Stimulated activated CD8-positive, alpha-beta memory T cell treated with anti-CD3 and anti-CD28 coated beads, Interleukin-2, amount 100 ng/mL, for 48 hours (primary cell): ENCODE measurements around the gene ZCCHC10.
A peak's percentile ranks its signal among the peaks of the same experiment; 100 is the strongest.
"Not testable (repeated sequence)": the region's sequence is repeated elsewhere in the genome, so short reads cannot be mapped to it uniquely, and the experiment has no call there.

ENCODE experiments used
- DNase-seq, 2 donors: peaks; one replicate each; pipeline ENCODE4 v3.0.0-alpha.2; 2020; ENCODE audit warnings: low read depth in 2 of 2

The ZCCHC10 gene

GRCh38 chr5:133025804-133026663 is at the start of gene ZCCHC10:
TSS of gene ZCCHC10 (minus strand) at chr5:133026549. CDS start at chr5:133026537, 12 bp downstream.
- DNase-seq: peak; percentile 86 to 88

- no peak for DNase-seq
These were observed 49.5 kb upstream of the ZCCHC10 start for GRCh38 chr5:133075572-133076536.

GRCh38 chr5:133072021-133072420 is 45.7 kb upstream of the ZCCHC10 start:
- DNase-seq: no peak

GRCh38 chr5:133066045-133066444 is 39.7 kb upstream of the ZCCHC10 start:
- DNase-seq: no peak

- no peak for DNase-seq
These were observed 39.1 kb upstream of the ZCCHC10 start for GRCh38 chr5:133065471-133065870.

- DNase-seq: no peak
These were observed 37.6 kb upstream of the ZCCHC10 start for GRCh38 chr5:133063965-133064364.

GRCh38 chr5:133062276-133062675 is 35.9 kb upstream of the ZCCHC10 start:
- no peak for DNase-seq

- DNase-seq: no peak
These were observed 33.3 kb upstream of the ZCCHC10 start for GRCh38 chr5:133059621-133060020.

GRCh38 chr5:133056891-133057290 is 30.5 kb upstream of the ZCCHC10 start:
- no peak for DNase-seq

- no peak for DNase-seq
These were observed 28.5 kb upstream of the ZCCHC10 start for GRCh38 chr5:133054697-133055471.

GRCh38 chr5:133053448-133053847 is 27.1 kb upstream of the ZCCHC10 start:
- DNase-seq: no peak

- peak; percentile 52 to 59 for DNase-seq
These were observed 26.2 kb upstream of the ZCCHC10 start for GRCh38 chr5:133052317-133053175.

GRCh38 chr5:133051542-133052316 is 25.4 kb upstream of the ZCCHC10 start, which contains the start of gene HSPA4:
TSS of gene HSPA4 (plus strand) at chr5:133052013. CDS start at chr5:133052251, 238 bp downstream.
- peak; percentile 91 to 95 for DNase-seq

GRCh38 chr5:133051061-133051541 is 24.8 kb upstream of the ZCCHC10 start:
- no peak for DNase-seq

- no peak for DNase-seq
These were observed 24.2 kb upstream of the ZCCHC10 start for GRCh38 chr5:133050521-133050920.

GRCh38 chr5:133049726-133050048 is 23.3 kb upstream of the ZCCHC10 start:
- no peak for DNase-seq

- DNase-seq: no peak
These were observed 22.8 kb upstream of the ZCCHC10 start for GRCh38 chr5:133048993-133049725.

- no peak for DNase-seq
These were observed 21.1 kb upstream of the ZCCHC10 start for GRCh38 chr5:133047404-133047803.

- not testable (repeated sequence) for DNase-seq
These were observed 20.2 kb upstream of the ZCCHC10 start for GRCh38 chr5:133046560-133046959.
